ENCODE measurements around the gene EVI5. TPM values are rescaled to one million over a fixed set of nuclear protein-coding genes. Genes with fewer than 3 reads are reported as not detected.
A peak's percentile ranks its signal among the peaks of the same experiment; 100 is the strongest.

EVI5 gene
- total RNA-seq, 1 donor from 2014 or later: 29.7 TPM

- Histone ChIP-seq H3K27ac (no peak overlapping the region), H3K4me1 (peaks cover 68% of the 10 kb centered on the region), H3K27me3 (peaks cover 38% of the 10 kb centered on the region), H3K4me3 (peak overlapping the region; percentile 39 to 49), H3K9me3 (no peaks in the 10 kb centered on the region), H3K36me3 (no peaks in the 10 kb centered on the region)
- no peak for DNase-seq (ENCODE audit: extremely low spot score in 2 of 2)
- intact Hi-C loops (cut with DNase I): no loop called here
- TF ChIP-seq, protein P1, sequence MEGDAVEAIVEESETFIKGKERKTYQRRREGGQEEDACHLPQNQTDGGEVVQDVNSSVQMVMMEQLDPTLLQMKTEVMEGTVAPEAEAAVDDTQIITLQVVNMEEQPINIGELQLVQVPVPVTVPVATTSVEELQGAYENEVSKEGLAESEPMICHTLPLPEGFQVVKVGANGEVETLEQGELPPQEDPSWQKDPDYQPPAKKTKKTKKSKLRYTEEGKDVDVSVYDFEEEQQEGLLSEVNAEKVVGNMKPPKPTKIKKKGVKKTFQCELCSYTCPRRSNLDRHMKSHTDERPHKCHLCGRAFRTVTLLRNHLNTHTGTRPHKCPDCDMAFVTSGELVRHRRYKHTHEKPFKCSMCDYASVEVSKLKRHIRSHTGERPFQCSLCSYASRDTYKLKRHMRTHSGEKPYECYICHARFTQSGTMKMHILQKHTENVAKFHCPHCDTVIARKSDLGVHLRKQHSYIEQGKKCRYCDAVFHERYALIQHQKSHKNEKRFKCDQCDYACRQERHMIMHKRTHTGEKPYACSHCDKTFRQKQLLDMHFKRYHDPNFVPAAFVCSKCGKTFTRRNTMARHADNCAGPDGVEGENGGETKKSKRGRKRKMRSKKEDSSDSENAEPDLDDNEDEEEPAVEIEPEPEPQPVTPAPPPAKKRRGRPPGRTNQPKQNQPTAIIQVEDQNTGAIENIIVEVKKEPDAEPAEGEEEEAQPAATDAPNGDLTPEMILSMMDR (IDR thresholded peaks at IDR 0.05): no peak
- peak in 1 of 2 donors; percentile 32 for TF ChIP-seq POLR2AphosphoS5 (IDR thresholded peaks at IDR 0.05; ENCODE audit: insufficient read depth in 1 of 2, low read depth in 1 of 2)
- TF ChIP-seq POLR2A (IDR thresholded peaks at IDR 0.05): no peak
Measured at GRCh38 chr1:92484472-92485380, 300.2 kb downstream of the EVI5 start.

GRCh38 chr1:92483610-92484471 lies 301.1 kb downstream of the EVI5 start:
- no peaks in the 10 kb centered on the region for H3K9me3 ChIP-seq
- peaks cover 68% of the 10 kb centered on the region for H3K4me1 ChIP-seq
- intact Hi-C loops (cut with DNase I): no loop called here
- H3K27ac ChIP-seq: no peak overlapping the region
- H3K27me3 ChIP-seq: peaks cover 38% of the 10 kb centered on the region
- TF ChIP-seq POLR2A (IDR thresholded peaks at IDR 0.05) (no peak), POLR2AphosphoS5 (IDR thresholded peaks at IDR 0.05; ENCODE audit: insufficient read depth in 1 of 2, low read depth in 1 of 2) (no peak)
- TF ChIP-seq, protein P1 (IDR thresholded peaks at IDR 0.05): no peak
- DNase-seq (ENCODE audit: extremely low spot score in 2 of 2): no peak
- H3K36me3 ChIP-seq: no peaks in the 10 kb centered on the region
- peak overlapping the region; percentile 39 to 49 for H3K4me3 ChIP-seq

GRCh38 chr1:92482665-92483609 lies 302.0 kb downstream of the EVI5 start:
- Histone ChIP-seq H3K27ac (no peak overlapping the region), H3K4me1 (peaks cover 68% of the 10 kb centered on the region), H3K9me3 (no peaks in the 10 kb centered on the region), H3K4me3 (peak overlapping the region; percentile 39 to 49), H3K27me3 (peaks cover 38% of the 10 kb centered on the region), H3K36me3 (no peaks in the 10 kb centered on the region)
- intact Hi-C loops (cut with DNase I): no loop called here
- no peak for TF ChIP-seq POLR2A (IDR thresholded peaks at IDR 0.05)
- no peak for TF ChIP-seq POLR2AphosphoS5 (IDR thresholded peaks at IDR 0.05; ENCODE audit: insufficient read depth in 1 of 2, low read depth in 1 of 2)
- TF ChIP-seq, protein P1 (IDR thresholded peaks at IDR 0.05): no peak
- DNase-seq (ENCODE audit: extremely low spot score in 2 of 2): no peak

- intact Hi-C loops (cut with DNase I): no loop called here
- H3K27me3 ChIP-seq: peaks cover 38% of the 10 kb centered on the region
- peaks cover 68% of the 10 kb centered on the region for H3K4me1 ChIP-seq
Measured at GRCh38 chr1:92481971-92482664, 302.8 kb downstream of the EVI5 start.

More at GRCh38 chr1:92481971-92482664, 302.8 kb downstream of the EVI5 start:
- no peaks in the 10 kb centered on the region for H3K9me3 ChIP-seq
- H3K36me3 ChIP-seq: no peaks in the 10 kb centered on the region
- H3K4me3 ChIP-seq: peak overlapping the region; percentile 39 to 49
- no peak for DNase-seq (ENCODE audit: extremely low spot score in 2 of 2)
- H3K27ac ChIP-seq: no peak overlapping the region
- TF ChIP-seq POLR2AphosphoS5 (IDR thresholded peaks at IDR 0.05; ENCODE audit: insufficient read depth in 1 of 2, low read depth in 1 of 2) (no peak), POLR2A (IDR thresholded peaks at IDR 0.05) (no peak)
- TF ChIP-seq, protein P1 (IDR thresholded peaks at IDR 0.05): no peak
